ENCODE data around the gene PIP4K2A.
A peak's percentile ranks its signal among the peaks of the same experiment; 100 is the strongest.
"Not testable (repeated sequence)": the region's sequence is repeated elsewhere in the genome, so short reads cannot be mapped to it uniquely, and the experiment has no call there.

PIP4K2A gene

GRCh38 chr10:22548344-22548743, 166.0 kb downstream of the PIP4K2A start:
- no peak for DNase-seq

DNA sequence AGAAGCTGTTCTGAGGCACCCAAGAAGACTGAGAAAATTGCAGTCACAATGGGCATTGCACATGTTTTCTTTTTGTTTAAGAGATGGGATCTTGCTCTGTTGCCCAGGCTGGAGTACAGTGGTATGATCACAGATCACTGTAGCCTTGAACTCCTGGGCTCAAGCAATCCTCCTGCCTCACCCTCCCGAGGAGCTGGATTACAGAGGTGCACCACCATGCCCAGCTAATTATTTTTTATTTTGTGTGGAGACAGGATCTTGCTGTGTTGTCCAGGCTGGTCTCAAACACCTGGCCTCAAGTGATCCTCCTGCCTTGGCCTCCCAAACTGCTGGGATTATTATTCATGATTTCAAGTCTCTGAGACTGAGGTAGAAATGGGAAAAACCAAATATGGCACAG, 168.7 kb downstream of the PIP4K2A start:
- DNase-seq, result no peak

DNA sequence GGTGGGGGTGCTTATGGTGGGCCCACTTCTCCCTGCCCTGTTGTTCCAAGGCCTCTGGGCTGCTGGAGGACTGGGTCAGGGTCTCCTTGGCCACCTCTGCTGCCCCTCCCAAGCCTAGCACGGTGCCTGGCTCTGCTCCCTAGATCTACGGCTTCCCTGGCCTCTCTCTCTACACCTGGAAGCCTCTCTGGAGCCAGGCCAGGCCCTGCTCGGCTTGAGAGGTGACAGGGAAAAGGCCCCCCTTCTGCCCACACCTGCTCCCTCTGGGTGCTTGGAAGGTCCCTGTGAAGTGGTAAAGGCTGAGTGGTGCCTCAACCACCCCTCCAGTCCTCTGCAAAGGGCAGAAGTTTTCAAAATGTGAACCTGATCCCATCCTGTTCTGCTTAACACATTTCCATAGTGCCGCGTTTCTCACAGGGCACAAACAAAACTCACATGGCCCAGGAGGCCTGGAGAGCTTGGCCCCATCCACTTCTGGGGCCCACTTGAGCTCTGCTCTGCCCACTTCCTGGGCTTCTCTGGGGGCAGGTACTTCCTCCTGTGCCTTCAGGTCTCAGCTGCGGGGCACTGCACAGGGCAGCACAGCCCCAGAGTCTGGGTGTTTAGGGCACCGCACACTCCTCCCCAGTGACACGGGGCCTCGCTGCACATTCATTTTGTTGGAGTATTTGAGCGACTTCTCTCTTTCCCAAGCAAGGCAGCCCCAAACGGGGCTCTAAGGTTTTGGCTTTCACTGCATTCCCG, 169.9 kb downstream of the PIP4K2A start:
- DNase-seq, result no peak

DNA sequence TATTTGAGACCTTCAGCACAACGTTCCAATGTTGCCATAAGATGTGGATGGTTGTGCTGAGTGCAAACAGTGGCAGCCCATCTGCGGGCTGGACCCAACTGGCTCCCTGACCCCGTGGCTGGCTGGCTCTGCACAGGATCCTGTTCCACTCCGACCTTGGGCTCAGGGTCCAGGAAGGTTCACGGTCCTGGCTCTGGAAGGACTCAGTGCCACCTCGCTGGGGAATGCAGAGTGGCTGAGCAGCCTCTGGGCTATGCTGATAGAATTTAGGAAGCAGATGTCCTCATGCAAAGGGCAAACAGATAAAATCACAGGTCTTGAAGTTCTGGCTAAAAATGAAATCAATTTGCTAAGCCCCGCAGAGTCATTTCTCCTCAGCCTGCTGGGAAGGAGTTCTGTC, 171.6 kb downstream of the PIP4K2A start:
- no peak for DNase-seq

GRCh38 chr10:22541900-22542299, 172.5 kb downstream of the PIP4K2A start:
- no peak for DNase-seq

GRCh38 chr10:22539579-22540298, 174.6 kb downstream of the PIP4K2A start:
- DNase-seq, result no peak

GRCh38 chr10:22537810-22538209, 176.6 kb downstream of the PIP4K2A start:
- DNase-seq, result no peak

- no peak for DNase-seq
These were observed 177.8 kb downstream of the PIP4K2A start for GRCh38 chr10:22536620-22537019.

- DNase-seq, result no peak
These were observed 179.4 kb downstream of the PIP4K2A start for GRCh38 chr10:22534849-22535604.

DNA sequence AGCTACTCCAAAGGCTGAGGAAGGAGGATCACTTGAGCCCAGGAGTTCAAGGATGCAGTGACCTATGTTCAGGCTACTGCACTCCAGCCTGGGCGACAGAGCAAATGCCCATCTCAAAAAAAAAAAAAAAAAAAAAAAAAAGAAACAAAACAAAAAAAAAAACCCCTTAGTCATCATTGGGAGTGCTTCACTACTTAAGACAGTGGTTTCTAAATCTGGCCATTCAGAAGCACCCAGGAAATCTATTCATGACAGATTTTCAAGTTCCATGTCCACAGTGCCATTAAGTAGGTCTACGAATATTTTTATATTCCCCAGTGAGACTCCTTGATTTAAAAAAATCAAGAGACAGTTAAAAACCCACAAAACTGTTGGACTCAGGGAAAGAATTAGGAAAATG, 182.9 kb downstream of the PIP4K2A start:
- DNase-seq, result no peak

GRCh38 chr10:22531008-22531407, 183.4 kb downstream of the PIP4K2A start:
- no peak for DNase-seq

GRCh38 chr10:22527520-22527919, 186.9 kb downstream of the PIP4K2A start:
- no peak for DNase-seq

- not testable (repeated sequence) for DNase-seq
These were observed 190.0 kb downstream of the PIP4K2A start for GRCh38 chr10:22524333-22524732.

DNA sequence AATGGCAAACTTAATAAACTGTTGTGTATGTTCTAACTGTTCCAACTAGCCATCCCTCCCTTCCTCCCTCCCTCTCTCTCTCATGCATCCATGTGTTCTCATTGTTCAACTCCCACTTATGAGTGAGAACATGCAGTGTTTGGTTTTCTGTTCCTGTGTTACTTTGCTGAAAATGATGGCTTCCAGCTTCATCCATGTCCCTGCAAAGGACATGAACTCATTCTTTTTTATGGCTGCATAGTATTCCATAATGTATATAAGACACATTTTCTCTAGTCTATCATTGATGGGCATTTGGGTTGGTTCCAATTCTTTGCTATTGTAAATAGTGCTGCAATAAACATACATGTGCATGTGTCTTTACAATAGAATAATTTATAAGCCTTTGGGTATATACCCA, 193.7 kb downstream of the PIP4K2A start:
- not testable (repeated sequence) for DNase-seq

DNA sequence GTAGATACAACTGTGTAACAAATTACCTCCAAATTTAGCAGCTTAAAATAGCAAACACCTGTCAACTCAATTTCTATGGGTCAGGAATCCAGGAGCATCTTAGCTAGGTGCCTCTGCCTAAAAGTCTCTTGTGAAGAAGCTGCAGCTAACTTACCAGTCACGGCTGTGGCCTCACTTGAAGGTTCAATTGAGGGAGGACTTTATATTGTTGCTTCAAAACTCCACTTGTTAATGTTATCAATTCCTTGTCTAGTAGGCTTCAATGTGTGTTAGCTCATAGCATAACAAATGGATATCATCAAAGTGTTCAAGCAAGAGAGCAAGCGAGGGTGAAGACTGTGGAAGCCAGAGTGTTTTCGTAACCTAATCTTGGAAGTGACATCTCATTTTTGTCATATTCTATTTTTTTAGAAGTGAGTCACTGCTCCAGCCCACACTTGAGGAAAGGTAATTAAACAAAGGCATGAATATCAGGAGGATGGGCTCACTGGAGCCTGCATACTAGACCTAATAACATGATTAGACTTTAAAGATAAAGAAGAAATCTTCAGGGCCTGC, 196.1 kb downstream of the PIP4K2A start:
- no peak for DNase-seq

DNA sequence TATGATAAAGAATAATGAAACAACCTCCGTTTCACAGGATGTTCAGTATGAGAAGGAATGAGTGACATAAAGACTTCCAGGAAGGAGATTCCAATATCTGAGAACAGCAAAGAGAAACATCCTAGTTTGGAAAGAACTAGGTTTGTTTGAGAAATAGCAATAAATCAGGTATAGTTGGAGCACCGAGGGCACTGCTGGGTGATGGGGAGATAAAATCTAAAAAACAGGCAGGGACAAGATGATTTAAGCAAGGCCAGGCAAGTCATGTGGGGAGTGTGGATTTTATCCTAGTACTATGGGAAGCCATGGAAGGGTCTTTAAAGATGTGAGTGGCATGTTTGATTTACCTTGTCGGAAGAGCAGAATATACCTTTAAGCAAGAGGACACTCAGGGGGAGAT, 199.4 kb downstream of the PIP4K2A start:
- no peak for DNase-seq

- not testable (repeated sequence) for DNase-seq
These were observed 200.0 kb downstream of the PIP4K2A start for GRCh38 chr10:22514414-22514758.

DNA sequence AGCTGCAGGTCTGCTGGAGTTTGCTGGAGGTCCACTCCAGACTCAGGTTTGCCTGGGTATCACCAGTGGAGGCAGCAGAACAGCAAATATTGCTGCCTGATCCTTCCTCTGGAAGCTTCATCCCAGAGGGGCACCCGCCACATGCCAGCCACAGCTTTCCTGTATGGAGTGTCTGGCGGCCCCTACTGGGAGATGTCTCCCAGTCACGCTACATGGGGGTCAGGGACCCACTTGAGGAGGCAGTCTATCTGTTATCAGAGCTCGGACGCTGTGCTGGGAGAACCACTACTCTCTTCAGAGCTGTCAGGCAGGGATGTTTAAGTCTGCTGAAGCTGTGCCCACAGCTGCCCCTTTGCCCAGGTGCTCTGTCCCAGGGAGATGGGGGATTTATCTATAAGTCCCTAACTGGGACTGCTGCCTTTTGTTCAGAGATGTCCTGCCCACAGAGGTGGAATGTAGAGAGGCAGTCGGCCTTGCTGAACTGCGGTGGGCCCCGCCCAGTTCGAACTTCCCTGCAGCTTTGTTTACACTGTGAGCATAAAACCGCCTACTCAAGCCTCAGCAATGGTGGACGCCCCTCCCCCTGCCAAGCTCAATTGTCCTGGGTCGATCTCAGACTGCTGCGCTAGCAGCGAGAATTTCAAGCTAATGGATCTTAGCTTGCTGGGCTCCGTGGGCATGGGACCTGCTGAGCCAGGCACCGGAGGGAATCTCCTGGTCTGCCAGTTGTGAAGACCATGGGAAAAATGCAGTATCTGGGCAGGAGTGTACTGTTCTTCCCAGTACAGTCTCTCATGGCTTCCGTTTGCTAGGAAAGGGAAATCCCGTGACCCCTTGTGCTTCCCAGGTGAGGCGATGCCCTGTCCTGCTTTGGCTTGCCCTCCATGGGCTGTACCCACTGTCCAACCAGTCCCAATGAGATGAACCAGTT, 200.6 kb downstream of the PIP4K2A start:
- not testable (repeated sequence) for DNase-seq

- not testable (repeated sequence) for DNase-seq
These were observed 202.4 kb downstream of the PIP4K2A start for GRCh38 chr10:22512015-22512414.

GRCh38 chr10:22508214-22508613, 206.2 kb downstream of the PIP4K2A start:
- not testable (repeated sequence) for DNase-seq

DNA sequence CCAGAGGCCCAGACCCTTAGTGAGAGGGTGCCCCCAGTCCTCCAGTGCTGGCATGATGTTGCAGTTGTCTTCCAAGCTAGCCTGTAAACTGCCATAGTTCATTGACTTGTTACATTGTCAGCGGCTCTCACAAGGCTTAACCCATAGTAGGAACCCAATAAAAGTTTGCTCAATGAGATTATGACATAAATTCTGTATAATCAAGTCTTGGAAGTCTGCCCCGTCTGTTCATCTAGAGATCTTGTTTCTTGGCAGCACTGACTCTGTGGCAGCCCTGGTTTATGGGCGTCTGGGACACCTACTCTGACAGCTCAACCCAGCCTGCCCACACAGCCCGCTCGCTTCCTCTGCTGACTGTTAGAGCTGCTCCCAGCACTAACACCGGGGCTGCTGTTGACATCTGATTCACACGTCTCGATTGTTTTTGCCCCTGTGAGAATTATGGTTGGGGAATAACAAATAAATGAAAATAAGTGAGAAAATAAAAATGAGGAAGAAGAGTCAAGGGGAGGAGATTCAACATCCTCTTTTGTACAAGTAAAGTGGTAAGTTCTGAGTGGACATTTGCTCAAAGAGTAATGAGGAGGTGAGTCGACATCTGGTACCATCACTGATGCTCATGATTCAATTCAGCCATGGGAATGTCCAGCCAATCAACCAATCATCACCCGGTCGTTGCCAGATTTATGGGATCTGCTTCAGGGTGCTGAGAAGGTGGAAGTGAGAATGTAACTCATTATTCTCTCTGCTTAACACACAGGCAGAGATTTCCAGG, 208.3 kb downstream of the PIP4K2A start:
- DNase-seq, result peak; percentile 34

All from CD4-positive, alpha-beta T cell treated with Interleukin-6 for 4 hours (primary cell).